Head of caudate nucleus (tissue), 42 donors: ENCODE results near the gene ABR.
"Not testable (repeated sequence)": the region's sequence is repeated elsewhere in the genome, so short reads cannot be mapped to it uniquely, and the experiment has no call there.

Experiments used
- DNase-seq, 42 donors: peaks; one replicate each; pipeline versions ENCODE4 v3.0.0 to v3.0.0-alpha.2; 2020 to 2021; ENCODE audit warnings: mixed read lengths in 7 of 42
- intact Hi-C: fragments of 100-400 bp; cut with DNase I; formaldehyde crosslinking; loops from one replicate; pipeline ENCODE4 v1.15.0; 2022

The ABR gene

GRCh38 chr17:1159431-1160180, 20.2 kb downstream of the ABR start:
- DNase-seq, result no peak
- intact Hi-C loops, result no loop called here

- intact Hi-C loops, result no loop called here
- no peak for DNase-seq
Measured at GRCh38 chr17:1158879-1159278, 20.9 kb downstream of the ABR start.

DNA sequence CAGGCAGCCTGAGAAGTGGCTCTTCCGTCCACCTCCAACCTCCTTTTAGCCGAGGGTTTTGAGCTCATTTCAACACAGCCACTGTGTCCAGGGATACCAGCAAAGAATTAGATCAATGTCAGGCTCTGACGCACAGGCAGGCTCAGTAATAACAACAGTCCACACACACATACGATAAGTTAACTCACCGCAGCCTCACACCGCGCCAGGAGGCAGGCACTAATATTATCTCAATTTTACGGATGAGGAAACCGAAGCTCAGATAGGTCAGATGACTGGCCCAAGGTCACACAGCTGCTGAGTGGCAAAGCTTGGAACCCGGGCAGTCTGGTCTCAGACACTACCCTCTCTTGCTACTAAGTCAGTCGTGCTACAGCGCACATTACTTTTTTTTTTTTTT, 22.9 kb downstream of the ABR start:
- intact Hi-C loops, result no loop called here
- no peak for DNase-seq

DNA sequence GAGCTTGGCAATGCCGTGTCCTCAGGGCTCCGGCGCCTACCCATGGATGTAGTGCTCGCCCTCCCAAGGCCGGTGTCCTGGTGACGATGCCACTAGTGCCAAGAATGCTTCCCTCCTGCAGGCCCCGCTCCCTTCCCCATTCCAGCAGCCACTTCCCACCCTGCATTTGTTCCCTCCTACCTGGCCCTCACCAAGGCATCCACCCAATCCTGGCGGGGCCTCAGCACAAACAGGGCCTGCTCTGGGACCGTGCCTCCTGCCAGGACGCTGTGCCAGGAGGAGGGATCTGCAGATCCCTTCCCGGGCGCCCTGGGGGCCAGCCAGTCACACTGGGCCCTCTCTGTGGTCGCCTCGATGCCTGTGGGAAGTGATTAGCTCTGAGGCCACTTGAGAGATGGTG, 25.1 kb downstream of the ABR start:
- peak in 36 of 42 donors; percentile 24 to 86 (median 63) for DNase-seq
- intact Hi-C loops, result no loop called here

DNA sequence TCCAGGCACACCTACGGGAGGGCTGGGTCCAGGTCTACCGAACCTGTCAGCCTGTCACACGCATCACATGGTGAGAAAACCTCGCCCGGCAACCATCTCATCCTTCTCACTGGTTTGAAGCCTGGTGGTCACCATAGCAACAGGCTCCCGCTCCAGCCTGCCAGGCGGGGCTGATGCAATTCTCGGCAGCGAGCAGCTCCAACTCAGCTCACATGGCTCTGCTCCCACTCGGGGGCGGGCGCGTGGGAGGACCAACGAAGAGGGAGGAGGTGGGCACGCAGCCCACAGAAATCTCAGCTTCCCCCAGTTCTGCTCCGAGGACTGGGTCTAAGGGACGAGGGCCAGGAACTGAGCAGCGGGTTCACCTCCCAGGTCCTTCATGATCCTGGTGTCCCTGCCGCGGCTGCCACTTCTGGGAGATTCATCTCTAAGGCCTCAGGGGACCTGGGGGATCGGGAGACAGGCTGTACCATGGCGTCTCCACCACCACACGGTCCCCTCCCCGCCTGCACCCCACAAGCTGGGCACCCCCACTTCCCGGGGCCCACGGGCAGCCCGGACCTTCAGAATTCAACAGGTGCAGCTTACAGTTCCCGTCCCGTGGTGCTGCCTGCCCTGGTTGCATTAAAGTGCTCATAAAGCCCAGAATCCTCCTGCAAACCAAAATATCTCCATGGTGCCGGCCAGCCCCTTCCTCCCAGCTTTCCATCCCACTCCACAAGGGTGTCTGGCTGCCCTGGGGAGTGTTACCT, 25.8 kb downstream of the ABR start:
- peak; percentile 64 to 96 (median 87) for DNase-seq
- intact Hi-C loops, result no loop called here

DNA sequence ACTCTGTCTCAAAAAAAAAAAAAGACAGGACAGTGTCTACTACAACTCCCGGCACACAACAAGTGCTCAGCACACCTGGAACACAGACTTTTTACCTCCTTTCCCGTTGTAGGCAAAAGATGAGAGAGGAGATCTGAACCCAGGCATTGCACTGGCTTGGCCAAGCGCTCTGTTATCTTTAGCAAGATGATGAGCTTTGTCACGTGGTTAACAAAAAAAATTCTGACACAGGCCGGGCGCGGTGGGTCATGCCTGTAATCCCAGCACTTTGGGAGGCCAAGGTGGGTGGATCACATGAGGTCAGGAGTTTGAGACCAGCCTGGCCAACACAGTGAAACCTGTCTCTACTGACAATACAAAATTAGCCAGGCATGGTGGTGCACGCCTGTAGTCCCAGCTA, 27.2 kb downstream of the ABR start:
- DNase-seq, intact Hi-C loops: not testable (repeated sequence)

DNA sequence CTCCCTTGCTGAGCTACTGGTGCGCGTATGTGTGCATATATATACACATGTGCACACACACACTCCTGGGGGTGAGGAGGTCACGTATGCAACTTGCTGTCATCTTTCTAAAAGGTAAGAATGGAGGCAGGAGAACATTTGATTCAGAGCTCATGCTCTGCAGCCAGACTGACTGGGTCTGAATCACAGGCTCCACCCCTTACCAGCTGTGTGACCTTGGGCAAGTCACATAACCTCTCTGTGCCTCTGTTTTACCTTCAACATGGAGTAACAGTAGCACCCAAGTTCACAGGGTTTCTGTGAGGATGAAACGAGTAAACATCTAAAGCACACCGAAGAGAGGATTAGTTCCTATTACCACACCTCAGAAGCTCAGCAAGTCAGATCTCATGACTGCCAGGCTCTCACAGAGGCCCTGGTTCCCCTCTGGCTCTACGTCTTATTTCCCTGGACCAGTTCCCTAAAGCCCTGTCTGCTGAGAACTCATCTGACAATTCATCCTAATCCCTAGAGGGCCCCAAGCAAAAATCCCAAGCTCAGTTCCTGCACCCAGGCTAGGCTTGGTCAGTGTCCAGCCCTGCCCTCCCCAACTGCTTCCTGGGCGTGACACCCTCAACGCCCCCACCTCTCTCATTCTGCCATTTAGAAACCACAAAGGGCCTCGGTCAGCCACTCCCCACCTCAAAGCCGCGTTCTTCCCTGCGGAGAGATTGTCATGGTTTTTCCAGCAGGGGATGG, 28.7 kb downstream of the ABR start:
- DNase-seq, result no peak
- intact Hi-C loops, result no loop called here

GRCh38 chr17:1149869-1150268, 29.9 kb downstream of the ABR start:
- intact Hi-C loops, result no loop called here
- no peak for DNase-seq

- DNase-seq, result peak in 41 of 42 donors; percentile 50 to 91 (median 73)
- intact Hi-C loops, result no loop called here
Measured at GRCh38 chr17:1147664-1148063, 32.1 kb downstream of the ABR start.

DNA sequence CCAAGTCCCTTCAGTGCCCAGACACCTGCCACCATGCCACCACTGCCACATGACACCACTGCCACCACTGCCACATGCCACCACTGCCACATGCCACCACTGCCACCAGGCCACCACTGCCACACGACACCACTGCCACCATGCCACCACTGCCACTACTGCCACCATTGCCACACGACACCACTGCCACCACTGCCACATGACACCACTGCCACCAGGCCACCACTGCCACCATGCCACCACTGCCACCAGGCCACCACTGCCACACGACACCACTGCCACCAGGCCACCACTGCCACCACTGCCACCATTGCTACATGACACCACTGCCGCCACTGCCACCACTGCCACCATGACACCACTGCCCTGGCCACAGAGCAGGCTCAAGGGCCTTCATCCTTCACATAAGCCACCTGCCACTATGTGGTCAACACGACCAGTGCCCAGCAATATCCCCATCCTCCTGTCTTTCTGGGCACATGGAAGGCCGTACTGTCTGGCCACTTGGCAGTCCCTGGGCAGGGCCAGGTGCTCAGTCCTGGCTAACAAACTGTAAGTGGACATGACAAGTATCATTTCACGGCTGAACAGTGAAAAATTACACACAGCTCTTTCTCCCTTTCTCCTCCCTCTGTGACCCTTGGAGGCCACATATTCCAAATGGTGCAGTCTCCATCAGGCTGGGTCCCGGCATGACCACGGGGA, 33.1 kb downstream of the ABR start:
- intact Hi-C loops, result no loop called here
- no peak for DNase-seq

DNA sequence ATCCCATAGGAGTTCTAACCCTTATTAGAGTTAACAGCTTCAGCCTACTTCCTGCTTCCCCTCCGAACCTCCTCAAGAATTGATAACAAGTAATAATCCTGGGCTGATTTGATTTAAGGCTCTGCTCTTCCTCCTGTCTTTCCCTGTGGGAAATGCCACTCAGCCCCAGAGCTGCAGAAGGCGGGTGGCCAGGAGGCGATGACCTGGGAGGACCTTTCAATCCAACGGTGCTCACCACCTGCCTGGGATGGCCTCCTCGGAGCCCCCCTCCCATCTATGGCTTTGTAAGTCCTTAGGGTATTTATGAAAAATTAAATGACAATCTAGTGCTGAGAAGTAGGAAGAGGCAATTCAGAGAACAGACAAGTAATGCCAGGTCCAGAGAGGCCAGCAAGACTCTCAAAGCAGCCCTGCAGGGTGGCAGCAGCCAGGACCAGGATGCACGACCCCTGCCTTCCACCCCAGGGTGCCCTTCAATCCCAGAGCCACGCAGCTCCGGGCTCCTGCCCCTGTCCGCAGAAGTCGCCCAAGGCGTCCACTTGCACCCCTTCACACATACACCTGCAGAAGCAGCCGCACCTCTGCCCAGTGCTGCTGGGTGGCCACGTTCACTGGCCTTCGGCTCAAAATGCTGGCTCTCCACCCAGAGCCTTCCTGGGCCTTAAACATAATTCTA, 34.3 kb downstream of the ABR start:
- DNase-seq, result no peak
- intact Hi-C loops, result no loop called here

DNA sequence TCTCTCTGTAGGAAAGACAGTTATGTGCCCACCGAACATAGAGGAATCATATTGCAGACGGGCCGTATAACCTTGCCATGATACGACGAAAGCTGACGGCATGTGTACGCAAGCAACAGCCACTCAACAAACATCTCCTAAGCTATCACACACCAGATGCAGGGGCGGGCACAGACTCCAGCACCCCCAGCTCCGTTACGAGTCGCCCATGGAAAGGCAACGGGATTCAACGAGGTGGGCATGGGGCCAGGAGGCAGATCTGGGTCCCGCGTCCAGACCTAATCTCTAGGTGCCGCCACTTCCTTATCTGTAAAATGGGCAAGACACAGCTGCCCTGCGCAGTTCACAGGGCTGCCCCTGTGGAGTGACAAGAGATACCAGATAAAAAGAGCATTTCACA, 35.6 kb downstream of the ABR start:
- intact Hi-C loops, result no loop called here
- DNase-seq, result no peak

DNA sequence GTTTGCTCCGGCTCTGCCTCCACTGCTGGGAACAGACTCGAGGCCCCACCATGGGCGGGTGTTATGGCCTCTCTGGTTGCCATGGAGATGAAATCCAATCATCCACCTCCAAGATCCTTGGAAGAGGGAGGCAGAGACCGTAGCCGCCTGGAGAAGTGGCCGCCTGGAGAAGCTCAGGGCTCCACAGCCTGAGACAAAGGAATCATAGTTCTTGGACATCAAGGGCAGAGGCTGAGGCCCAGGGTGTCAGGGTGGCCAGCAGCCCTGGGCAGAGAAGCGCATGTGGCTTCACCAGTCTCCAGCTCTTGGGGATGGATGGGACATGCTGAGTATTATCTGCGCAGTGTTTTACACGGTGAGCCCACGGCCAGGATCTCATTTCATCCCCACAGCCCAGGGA, 36.2 kb downstream of the ABR start:
- peak in 11 of 42 donors; percentile 28 to 73 (median 42) for DNase-seq
- intact Hi-C loops, result no loop called here

GRCh38 chr17:1142561-1142971, 37.2 kb downstream of the ABR start:
- peak in 5 of 42 donors; percentile 32 to 60 (median 46) for DNase-seq
- intact Hi-C loops, result no loop called here

DNA sequence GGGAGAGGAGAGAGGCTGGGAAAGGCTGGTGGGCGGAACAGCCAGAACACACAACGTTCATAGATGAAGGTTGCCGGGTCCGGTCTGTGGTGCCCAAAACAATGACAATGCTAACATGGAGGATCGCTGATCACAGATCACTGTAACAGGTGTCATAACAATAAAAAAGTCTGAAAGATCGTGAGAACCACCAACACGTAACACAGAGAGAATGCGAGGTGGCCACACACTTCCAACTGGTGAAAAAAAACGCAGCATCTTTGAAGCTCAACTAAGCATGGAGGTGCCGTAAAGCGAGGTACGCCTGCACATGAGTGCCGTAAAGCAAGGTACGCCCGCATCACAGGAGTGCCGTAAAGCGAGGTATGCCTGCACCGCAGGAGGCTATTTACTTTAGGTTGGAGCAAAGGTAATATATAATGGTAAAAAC, 42.3 kb downstream of the ABR start:
- DNase-seq, result no peak
- intact Hi-C loops, result no loop called here

DNA sequence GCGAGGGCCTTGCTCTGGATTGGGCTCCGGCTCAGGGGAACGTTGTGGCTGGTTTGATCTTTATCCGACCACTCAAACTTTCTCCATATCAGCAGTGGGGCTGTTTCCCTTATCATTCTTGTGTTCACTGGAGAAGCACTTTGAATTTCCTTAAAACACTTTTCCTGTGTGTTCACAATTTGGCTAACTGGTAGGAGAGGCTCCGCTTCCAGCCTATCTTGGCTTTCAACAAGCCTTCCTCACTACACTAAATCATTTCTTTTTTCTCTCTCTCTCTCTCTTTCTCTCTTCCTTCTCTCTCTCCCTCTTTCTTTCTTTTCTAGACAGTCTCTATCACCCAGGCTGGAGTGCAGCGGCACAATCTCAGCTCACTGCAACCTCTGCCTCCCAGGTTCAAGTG, 43.0 kb downstream of the ABR start:
- DNase-seq, result no peak
- intact Hi-C loops, result no loop called here

DNA sequence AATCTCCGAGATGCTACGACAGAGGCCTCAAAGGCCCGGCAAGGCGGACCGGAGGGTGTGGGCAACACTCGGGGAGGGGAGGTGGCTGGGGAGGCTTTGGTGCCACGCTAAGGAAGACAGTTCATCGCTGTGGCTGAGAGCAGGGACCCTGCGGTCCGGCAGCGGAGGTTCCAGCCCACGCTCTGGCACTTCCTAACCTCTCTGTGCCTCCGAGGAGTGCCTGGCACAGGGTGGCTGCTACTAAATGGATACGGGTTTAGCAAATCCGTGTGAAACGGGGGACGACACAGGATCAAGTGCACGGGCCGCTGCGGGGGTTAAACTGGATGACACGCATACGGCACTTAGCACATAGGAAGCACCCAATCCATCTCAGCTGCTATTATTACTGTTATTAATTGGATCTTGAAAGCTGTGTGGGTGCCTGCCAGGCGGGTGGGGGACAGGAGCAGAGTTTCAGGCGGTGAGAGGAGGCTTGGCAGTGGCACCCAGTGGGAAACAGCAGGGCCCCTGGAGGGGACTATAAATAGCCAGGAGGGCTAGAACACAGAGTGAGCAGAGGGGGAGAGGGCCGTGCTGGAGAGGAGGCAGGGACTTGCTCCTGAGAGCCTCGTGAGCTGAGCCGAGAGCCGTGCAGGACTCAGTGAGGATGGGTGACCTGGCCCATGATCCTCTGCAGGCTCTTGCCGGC, 45.0 kb downstream of the ABR start:
- intact Hi-C loops, result no loop called here
- peak in 18 of 42 donors; percentile 30 to 67 (median 47) for DNase-seq

- intact Hi-C loops, result no loop called here
- no peak for DNase-seq
Measured at GRCh38 chr17:1130191-1130590, 49.6 kb downstream of the ABR start.
